T-helper 2 cell treated with Interferon-gamma antibody and Interleukin-4, amounts not matched to agents 100 ng/mL and 5 ng/mL, for 36 hours (primary cell): Measurements from ENCODE around the gene RNF32. TPM values are rescaled to one million over a fixed set of nuclear protein-coding genes. Genes with fewer than 3 reads are reported as not detected.

ENCODE experiments used
- intact Hi-C: fragments of 100-400 bp; cut with micrococcal nuclease; formaldehyde crosslinking; loops from one replicate; pipeline ENCODE4 v1.15.1; 2023
- total RNA-seq: library from RNA; stranded (reverse); gene quantifications from 2 replicates; pipeline ENCODE4 v1.2.3, GENCODE V29; 2022

The RNF32 gene
- 3.9 and 4.8 TPM in 2 replicates for total RNA-seq

- intact Hi-C loops = loop anchor here (1.0 to 10.0 kb wide), 6 partner anchors 27 to 996 kb away; partner anchors contain the start of gene RBM33
These were observed at the start of gene RNF32 for GRCh38 chr7:156640257-156640948. Gene RNF32 (plus strand): TSS chr7:156640774. CDS start chr7:156643878, 3,104 bp downstream.

- intact Hi-C loops = no loop called here
These were observed 48.3 kb upstream of the RNF32 start for GRCh38 chr7:156592155-156592884.

- intact Hi-C loops = no loop called here
These were observed 46.1 kb upstream of the RNF32 start for GRCh38 chr7:156594283-156595080.

GRCh38 chr7:156600496-156600895, 40.1 kb upstream of the RNF32 start:
- intact Hi-C loops = no loop called here

GRCh38 chr7:156602283-156602682, 38.3 kb upstream of the RNF32 start:
- intact Hi-C loops = no loop called here

- intact Hi-C loops = no loop called here
These were observed 37.6 kb upstream of the RNF32 start for GRCh38 chr7:156603011-156603410.

- intact Hi-C loops = no loop called here
These were observed 36.9 kb upstream of the RNF32 start for GRCh38 chr7:156603629-156604028.

- intact Hi-C loops = no loop called here
These were observed 36.3 kb upstream of the RNF32 start for GRCh38 chr7:156604311-156604710.

- intact Hi-C loops = no loop called here
These were observed 35.5 kb upstream of the RNF32 start for GRCh38 chr7:156604836-156605695.

- intact Hi-C loops = no loop called here
These were observed 34.4 kb upstream of the RNF32 start for GRCh38 chr7:156606135-156606534.

- intact Hi-C loops = no loop called here
These were observed 33.8 kb upstream of the RNF32 start for GRCh38 chr7:156606691-156607331.

GRCh38 chr7:156607332-156608172, 33.0 kb upstream of the RNF32 start:
- intact Hi-C loops = no loop called here

GRCh38 chr7:156608173-156608478, 32.4 kb upstream of the RNF32 start:
- intact Hi-C loops = no loop called here

- intact Hi-C loops = no loop called here
These were observed 31.3 kb upstream of the RNF32 start for GRCh38 chr7:156609010-156609877.

GRCh38 chr7:156610130-156610529, 30.4 kb upstream of the RNF32 start:
- intact Hi-C loops = no loop called here

GRCh38 chr7:156610601-156611000, 30.0 kb upstream of the RNF32 start:
- intact Hi-C loops = no loop called here

- intact Hi-C loops = loop anchor here (2.0 kb wide), 1 partner anchor 281 kb away; the partner anchor contains the start of gene LMBR1
These were observed 29.3 kb upstream of the RNF32 start for GRCh38 chr7:156611014-156612010.
